ENCODE results near the gene NCAPG2.

The NCAPG2 gene, protein sequence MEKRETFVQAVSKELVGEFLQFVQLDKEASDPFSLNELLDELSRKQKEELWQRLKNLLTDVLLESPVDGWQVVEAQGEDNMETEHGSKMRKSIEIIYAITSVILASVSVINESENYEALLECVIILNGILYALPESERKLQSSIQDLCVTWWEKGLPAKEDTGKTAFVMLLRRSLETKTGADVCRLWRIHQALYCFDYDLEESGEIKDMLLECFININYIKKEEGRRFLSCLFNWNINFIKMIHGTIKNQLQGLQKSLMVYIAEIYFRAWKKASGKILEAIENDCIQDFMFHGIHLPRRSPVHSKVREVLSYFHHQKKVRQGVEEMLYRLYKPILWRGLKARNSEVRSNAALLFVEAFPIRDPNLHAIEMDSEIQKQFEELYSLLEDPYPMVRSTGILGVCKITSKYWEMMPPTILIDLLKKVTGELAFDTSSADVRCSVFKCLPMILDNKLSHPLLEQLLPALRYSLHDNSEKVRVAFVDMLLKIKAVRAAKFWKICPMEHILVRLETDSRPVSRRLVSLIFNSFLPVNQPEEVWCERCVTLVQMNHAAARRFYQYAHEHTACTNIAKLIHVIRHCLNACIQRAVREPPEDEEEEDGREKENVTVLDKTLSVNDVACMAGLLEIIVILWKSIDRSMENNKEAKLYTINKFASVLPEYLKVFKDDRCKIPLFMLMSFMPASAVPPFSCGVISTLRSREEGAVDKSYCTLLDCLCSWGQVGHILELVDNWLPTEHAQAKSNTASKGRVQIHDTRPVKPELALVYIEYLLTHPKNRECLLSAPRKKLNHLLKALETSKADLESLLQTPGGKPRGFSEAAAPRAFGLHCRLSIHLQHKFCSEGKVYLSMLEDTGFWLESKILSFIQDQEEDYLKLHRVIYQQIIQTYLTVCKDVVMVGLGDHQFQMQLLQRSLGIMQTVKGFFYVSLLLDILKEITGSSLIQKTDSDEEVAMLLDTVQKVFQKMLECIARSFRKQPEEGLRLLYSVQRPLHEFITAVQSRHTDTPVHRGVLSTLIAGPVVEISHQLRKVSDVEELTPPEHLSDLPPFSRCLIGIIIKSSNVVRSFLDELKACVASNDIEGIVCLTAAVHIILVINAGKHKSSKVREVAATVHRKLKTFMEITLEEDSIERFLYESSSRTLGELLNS

DNA sequence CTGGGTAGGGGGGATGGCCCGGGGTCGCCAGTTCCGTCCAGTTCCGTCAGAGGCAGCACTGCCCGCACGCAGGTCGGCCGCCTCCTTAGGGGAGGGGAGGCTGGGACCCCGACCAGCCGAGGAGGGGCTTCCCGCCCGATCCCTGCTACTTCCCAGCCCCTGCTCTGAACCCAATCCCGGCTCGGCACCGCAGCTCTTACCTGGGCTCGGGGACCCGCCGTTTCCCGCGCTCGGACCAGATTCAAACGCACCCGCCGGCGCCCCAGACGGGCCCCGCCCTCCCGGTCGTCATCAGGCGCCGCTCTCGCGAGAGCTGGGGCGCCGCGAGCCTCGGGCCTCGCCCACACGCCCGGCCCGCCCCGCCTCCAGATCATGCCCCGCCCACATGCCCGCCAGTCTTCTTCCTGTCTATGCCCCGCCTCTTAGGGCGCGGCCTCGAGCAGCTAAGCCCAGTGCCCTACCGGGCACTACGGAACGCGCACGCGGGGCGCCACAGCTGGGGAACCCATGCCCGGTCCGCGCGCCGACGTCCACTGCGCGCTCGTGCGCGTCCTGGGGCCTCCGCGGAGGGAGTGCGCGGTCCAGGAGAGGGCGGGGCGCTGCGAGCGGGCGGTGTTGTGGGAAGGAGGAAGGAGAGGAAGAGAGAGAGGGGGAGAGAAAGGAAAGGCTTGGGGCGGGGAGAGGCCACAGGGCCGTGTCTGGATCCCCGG is at the start of gene NCAPG2:
Gene NCAPG2, minus strand, starts transcription at position 281 of the 710 bp plus-strand sequence. CDS start 2,905 bp downstream, outside the sequence.
- H3K27ac ChIP-seq (ENCODE audit: poor library complexity, severe bottlenecking) = peak within 1 kb of the TSS; percentile 31
- DNase-seq (ENCODE audit: low spot score) = peak; percentile 97
- TF ChIP-seq, protein P1, sequence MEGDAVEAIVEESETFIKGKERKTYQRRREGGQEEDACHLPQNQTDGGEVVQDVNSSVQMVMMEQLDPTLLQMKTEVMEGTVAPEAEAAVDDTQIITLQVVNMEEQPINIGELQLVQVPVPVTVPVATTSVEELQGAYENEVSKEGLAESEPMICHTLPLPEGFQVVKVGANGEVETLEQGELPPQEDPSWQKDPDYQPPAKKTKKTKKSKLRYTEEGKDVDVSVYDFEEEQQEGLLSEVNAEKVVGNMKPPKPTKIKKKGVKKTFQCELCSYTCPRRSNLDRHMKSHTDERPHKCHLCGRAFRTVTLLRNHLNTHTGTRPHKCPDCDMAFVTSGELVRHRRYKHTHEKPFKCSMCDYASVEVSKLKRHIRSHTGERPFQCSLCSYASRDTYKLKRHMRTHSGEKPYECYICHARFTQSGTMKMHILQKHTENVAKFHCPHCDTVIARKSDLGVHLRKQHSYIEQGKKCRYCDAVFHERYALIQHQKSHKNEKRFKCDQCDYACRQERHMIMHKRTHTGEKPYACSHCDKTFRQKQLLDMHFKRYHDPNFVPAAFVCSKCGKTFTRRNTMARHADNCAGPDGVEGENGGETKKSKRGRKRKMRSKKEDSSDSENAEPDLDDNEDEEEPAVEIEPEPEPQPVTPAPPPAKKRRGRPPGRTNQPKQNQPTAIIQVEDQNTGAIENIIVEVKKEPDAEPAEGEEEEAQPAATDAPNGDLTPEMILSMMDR (IDR thresholded peaks at IDR 0.05; ENCODE audit: poor library complexity, severe bottlenecking) = no peak
- H3K9me3 ChIP-seq (ENCODE audit: severe bottlenecking) = no peaks in the 10 kb centered on the region
- peaks cover 14% of the 10 kb centered on the region for H3K4me1 ChIP-seq (ENCODE audit: insufficient read depth, poor library complexity, severe bottlenecking)
- H3K36me3 ChIP-seq (ENCODE audit: low read depth) = peaks cover 36% of the 10 kb centered on the region
- ATAC-seq (ENCODE audit: low read depth) = peak; percentile 95
- H3K27me3 ChIP-seq (ENCODE audit: insufficient read depth, poor library complexity, severe bottlenecking) = no peaks in the 10 kb centered on the region
- peak within 1 kb of the TSS; percentile 95 for H3K4me3 ChIP-seq (ENCODE audit: severe bottlenecking)

DNA sequence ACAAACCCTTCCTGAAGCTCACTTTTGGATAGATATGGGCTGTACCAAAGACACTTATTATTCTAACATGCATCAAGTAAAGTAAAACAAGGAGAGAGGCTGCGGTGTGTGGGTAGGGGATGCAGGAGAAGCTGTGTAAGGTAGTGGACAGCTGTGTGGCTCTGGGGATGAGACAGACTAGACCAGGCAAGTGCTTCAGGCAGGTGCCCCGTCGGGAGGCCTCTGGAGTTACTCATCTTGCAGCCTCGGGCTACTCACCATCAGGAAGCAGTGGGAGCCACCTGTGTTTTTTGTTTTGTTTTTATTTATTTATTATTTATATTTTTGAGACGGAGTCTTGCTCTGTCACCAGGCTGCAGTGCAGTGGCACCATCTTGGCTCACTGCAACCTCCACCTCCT is 49.3 kb upstream of the NCAPG2 start:
- Histone ChIP-seq H3K4me3 (ENCODE audit: severe bottlenecking) (no peak overlapping the region), H3K4me1 (ENCODE audit: insufficient read depth, poor library complexity, severe bottlenecking) (peaks cover 25% of the 10 kb centered on the region), H3K36me3 (ENCODE audit: low read depth) (peaks cover 80% of the 10 kb centered on the region), H3K9me3 (ENCODE audit: severe bottlenecking) (no peaks in the 10 kb centered on the region), H3K27ac (ENCODE audit: poor library complexity, severe bottlenecking) (peak overlapping the region; percentile 66), H3K27me3 (ENCODE audit: insufficient read depth, poor library complexity, severe bottlenecking) (no peaks in the 10 kb centered on the region)
- peak; percentile 94 for ATAC-seq (ENCODE audit: low read depth)
- TF ChIP-seq, protein P1 (IDR thresholded peaks at IDR 0.05; ENCODE audit: poor library complexity, severe bottlenecking) = no peak
- DNase-seq (ENCODE audit: low spot score) = no peak

DNA sequence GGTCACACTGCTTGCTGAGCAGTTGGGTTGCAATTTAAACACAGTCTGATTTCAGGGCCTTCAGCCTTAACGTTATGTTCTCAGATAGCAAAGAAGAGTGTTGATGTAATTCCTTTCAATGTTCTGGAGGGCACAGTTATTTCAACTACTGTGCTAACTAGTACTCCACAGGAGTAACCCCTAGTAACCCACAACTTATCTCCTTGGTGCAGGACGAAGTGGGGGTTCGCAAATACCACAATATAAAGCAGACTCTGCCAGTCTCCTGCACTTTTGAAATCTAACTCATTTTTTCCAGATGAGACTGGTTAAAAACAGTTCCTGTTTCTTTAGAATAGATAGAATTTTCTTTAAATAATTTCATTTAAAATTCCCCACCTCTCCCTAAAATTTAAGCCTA is 47.1 kb upstream of the NCAPG2 start:
- Histone ChIP-seq H3K36me3 (ENCODE audit: low read depth) (peaks cover 76% of the 10 kb centered on the region), H3K9me3 (ENCODE audit: severe bottlenecking) (no peaks in the 10 kb centered on the region), H3K4me1 (ENCODE audit: insufficient read depth, poor library complexity, severe bottlenecking) (peaks cover 25% of the 10 kb centered on the region), H3K27ac (ENCODE audit: poor library complexity, severe bottlenecking) (no peak overlapping the region), H3K27me3 (ENCODE audit: insufficient read depth, poor library complexity, severe bottlenecking) (no peaks in the 10 kb centered on the region), H3K4me3 (ENCODE audit: severe bottlenecking) (no peak overlapping the region)
- DNase-seq (ENCODE audit: low spot score) (no peak), ATAC-seq (ENCODE audit: low read depth) (no peak)
- TF ChIP-seq, protein P1 (IDR thresholded peaks at IDR 0.05; ENCODE audit: poor library complexity, severe bottlenecking) = no peak

DNA sequence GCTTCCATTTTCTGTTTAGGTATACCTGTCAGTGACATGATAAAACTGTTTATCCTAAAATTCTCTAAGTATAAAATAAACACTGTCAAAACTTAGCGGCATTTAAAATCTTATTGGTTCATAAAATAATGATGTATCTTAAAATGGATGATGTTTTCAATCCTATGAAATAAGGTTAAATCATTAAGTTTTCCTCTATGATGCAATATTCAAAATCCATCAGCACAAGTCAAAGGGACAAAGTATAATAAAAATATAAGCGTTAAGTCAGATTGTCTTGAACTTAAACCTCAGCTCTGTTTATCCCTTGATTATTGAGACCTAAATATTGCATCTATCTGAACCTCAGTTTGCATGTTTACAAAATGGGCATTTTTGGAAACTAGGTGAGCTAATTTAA is 46.6 kb upstream of the NCAPG2 start:
- Histone ChIP-seq H3K9me3 (ENCODE audit: severe bottlenecking) (no peaks in the 10 kb centered on the region), H3K4me1 (ENCODE audit: insufficient read depth, poor library complexity, severe bottlenecking) (peaks cover 25% of the 10 kb centered on the region), H3K27me3 (ENCODE audit: insufficient read depth, poor library complexity, severe bottlenecking) (no peaks in the 10 kb centered on the region), H3K27ac (ENCODE audit: poor library complexity, severe bottlenecking) (no peak overlapping the region), H3K4me3 (ENCODE audit: severe bottlenecking) (no peak overlapping the region), H3K36me3 (ENCODE audit: low read depth) (peaks cover 78% of the 10 kb centered on the region)
- DNase-seq (ENCODE audit: low spot score) = no peak
- TF ChIP-seq, protein P1 (IDR thresholded peaks at IDR 0.05; ENCODE audit: poor library complexity, severe bottlenecking) = no peak
- no peak for ATAC-seq (ENCODE audit: low read depth)
